HEK293 (cell line): ENCODE measurements around the gene LRP10.

Source experiments
- BCL11A ChIP-seq: fragments of 450-650 bp; formaldehyde crosslinking; IDR thresholded peaks from 2 replicates; pipeline ENCODE4 v1.5.1; 2016; ENCODE audit warnings: low read depth, missing biosample characterization, missing genetic modification characterization
- FEZF1 ChIP-seq: fragments of 450-650 bp; formaldehyde crosslinking; IDR thresholded peaks from 2 replicates; pipeline ENCODE4 v1.5.1; 2016; ENCODE audit warnings: missing biosample characterization, missing genetic modification characterization
- KLF16 ChIP-seq: fragments of 450-650 bp; formaldehyde crosslinking; IDR thresholded peaks from 2 replicates; pipeline ENCODE4 v1.5.1; 2017; ENCODE audit warnings: missing biosample characterization, missing genetic modification characterization
- PRDM1 ChIP-seq: fragments of 450-650 bp; formaldehyde crosslinking; IDR thresholded peaks from 2 replicates; pipeline ENCODE4; 2016; ENCODE audit warnings: missing biosample characterization, missing genetic modification characterization
- RBAK ChIP-seq: fragments of 450-650 bp; formaldehyde crosslinking; IDR thresholded peaks from 2 replicates; pipeline ENCODE4 v1.5.1; 2016; ENCODE audit warnings: missing biosample characterization, missing genetic modification characterization
- REST ChIP-seq: fragments of 450-650 bp; formaldehyde crosslinking; IDR thresholded peaks from 2 replicates; pipeline ENCODE4 v1.5.1; 2016; ENCODE audit warnings: missing biosample characterization, missing genetic modification characterization
- SP3 ChIP-seq: fragments of 450-650 bp; formaldehyde crosslinking; IDR thresholded peaks from 2 replicates; pipeline ENCODE4 v1.5.1; 2016; ENCODE audit warnings: missing biosample characterization, missing genetic modification characterization
- ZBTB26 ChIP-seq: fragments of 450-650 bp; formaldehyde crosslinking; optimal IDR thresholded peaks from 2 replicates; pipeline ENCODE3; 2016; ENCODE audit warnings: missing biosample characterization, mild to moderate bottlenecking, missing genetic modification characterization
- ZFP69B ChIP-seq: fragments of 450-650 bp; formaldehyde crosslinking; IDR thresholded peaks from 2 replicates; pipeline ENCODE4 v1.5.1; 2016; ENCODE audit warnings: missing biosample characterization, missing genetic modification characterization
- ZNF121 ChIP-seq: fragments of 450-650 bp; formaldehyde crosslinking; IDR thresholded peaks from 2 replicates; pipeline ENCODE4 v1.5.1; 2016; ENCODE audit warnings: missing biosample characterization, missing genetic modification characterization
- ZNF157 ChIP-seq: fragments of 450-650 bp; formaldehyde crosslinking; IDR thresholded peaks from 2 replicates; pipeline ENCODE4 v1.5.1; 2016; ENCODE audit warnings: missing biosample characterization, missing genetic modification characterization
- ZNF274 ChIP-seq, 2 experiments: fragments of 200-500 bp in 1 of 2; fragments of 450-650 bp in 1 of 2; sonication (Bioruptor generic) in 1 of 2; formaldehyde crosslinking in 1 of 2; IDR thresholded peaks; 2 replicates each; pipeline versions ENCODE4 v1.5.1 to v1.6.1; 2014 to 2016; ENCODE audit warnings: borderline replicate concordance in 1 of 2, inconsistent platforms in 1 of 2, low read length in 1 of 2, missing biosample characterization in 1 of 2, missing genetic modification characterization in 1 of 2
- ZNF311 ChIP-seq: fragments of 450-650 bp; formaldehyde crosslinking; IDR thresholded peaks from 2 replicates; pipeline ENCODE4 v1.5.1; 2017; ENCODE audit warnings: missing biosample characterization, missing genetic modification characterization, borderline replicate concordance
- ZNF37A ChIP-seq: fragments of 450-650 bp; IDR thresholded peaks from 2 replicates; pipeline ENCODE4 v1.5.1; 2018; ENCODE audit warnings: missing biosample characterization, missing genetic modification characterization
- ZNF416 ChIP-seq: fragments of 450-650 bp; formaldehyde crosslinking; IDR thresholded peaks from 2 replicates; pipeline ENCODE4 v1.5.1; 2016; ENCODE audit warnings: missing biosample characterization, missing genetic modification characterization
- ZNF488 ChIP-seq: fragments of 450-650 bp; formaldehyde crosslinking; IDR thresholded peaks from 2 replicates; pipeline ENCODE4 v1.5.1; 2016; ENCODE audit warnings: missing biosample characterization, missing genetic modification characterization
- ZNF513 ChIP-seq: fragments of 450-650 bp; IDR thresholded peaks from 2 replicates; pipeline ENCODE4 v1.5.1; 2018; ENCODE audit warnings: missing biosample characterization, missing genetic modification characterization
- ZNF529 ChIP-seq: fragments of 450-650 bp; formaldehyde crosslinking; IDR thresholded peaks from 2 replicates; pipeline ENCODE4 v1.5.1; 2017; ENCODE audit warnings: missing genetic modification characterization, missing biosample characterization; ENCODE audit not compliant: insufficient replicate concordance
- ZNF692 ChIP-seq: fragments of 450-650 bp; formaldehyde crosslinking; IDR thresholded peaks from 2 replicates; pipeline ENCODE4 v1.5.1; 2016; ENCODE audit warnings: missing biosample characterization, missing genetic modification characterization
- ZNF701 ChIP-seq: fragments of 450-650 bp; formaldehyde crosslinking; IDR thresholded peaks from 2 replicates; pipeline ENCODE4 v1.5.1; 2016; ENCODE audit warnings: missing biosample characterization, missing genetic modification characterization
- ZNF707 ChIP-seq: fragments of 450-650 bp; formaldehyde crosslinking; IDR thresholded peaks from 2 replicates; pipeline ENCODE4 v1.5.1; 2016; ENCODE audit warnings: missing biosample characterization, missing genetic modification characterization
- ZSCAN30 ChIP-seq: fragments of 450-650 bp; IDR thresholded peaks from 2 replicates; pipeline ENCODE4 v1.5.1; 2018; ENCODE audit warnings: missing biosample characterization, mild to moderate bottlenecking, missing genetic modification characterization, moderate library complexity
- TF ChIP-seq, protein P1 (sequence below): fragments of 450-650 bp; formaldehyde crosslinking; IDR thresholded peaks from 2 replicates; pipeline ENCODE4 v1.5.1; 2016; ENCODE audit warnings: missing biosample characterization, missing genetic modification characterization
- TF ChIP-seq, protein P2 (sequence below): fragments of 450-650 bp; formaldehyde crosslinking; IDR thresholded peaks from 2 replicates; pipeline ENCODE4 v1.5.1; 2017; ENCODE audit warnings: missing biosample characterization, missing genetic modification characterization

The LRP10 gene

DNA sequence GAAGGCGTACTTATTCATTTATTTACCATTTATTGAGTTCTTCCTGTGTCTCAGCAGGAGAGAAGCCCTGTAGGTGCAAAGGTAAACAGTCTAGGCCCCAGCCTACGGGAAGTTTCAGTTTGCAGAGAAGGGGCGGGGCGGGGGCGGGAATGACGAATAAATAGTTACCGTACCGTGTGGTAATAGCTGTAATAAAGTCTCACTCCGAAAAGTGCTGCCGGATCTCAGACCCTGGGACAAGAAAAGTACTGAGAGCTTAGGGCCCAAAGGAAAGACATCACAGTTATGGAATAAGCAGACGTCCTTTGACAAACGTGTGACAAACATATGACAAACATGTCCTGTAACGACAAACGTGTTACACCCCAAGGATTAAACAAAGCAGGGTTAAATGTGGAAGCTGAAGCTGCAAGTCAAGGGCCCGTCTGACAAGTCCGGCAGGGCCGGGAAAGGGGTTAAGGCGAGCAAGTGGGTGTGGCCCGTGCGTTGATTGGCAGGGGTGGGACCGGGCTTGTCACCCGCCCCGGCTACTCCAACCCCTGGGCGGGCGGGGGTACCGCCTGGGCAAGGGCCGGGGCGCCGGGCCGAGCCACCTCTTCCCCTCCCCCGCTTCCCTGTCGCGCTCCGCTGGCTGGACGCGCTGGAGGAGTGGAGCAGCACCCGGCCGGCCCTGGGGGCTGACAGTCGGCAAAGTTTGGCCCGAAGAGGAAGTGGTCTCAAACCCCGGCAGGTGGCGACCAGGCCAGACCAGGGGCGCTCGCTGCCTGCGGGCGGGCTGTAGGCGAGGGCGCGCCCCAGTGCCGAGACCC is at the start of gene LRP10 (continued):
- no peak for TF ChIP-seq ZNF157 (tag by site-specific recombination)
- TF ChIP-seq ZNF274 (IDR thresholded peaks at IDR 0.05; ENCODE audit: low read length), result no peak
- TF ChIP-seq ZNF274 (tag by site-specific recombination; IDR thresholded peaks at IDR 0.05; ENCODE audit: borderline replicate concordance), result no peak
- TF ChIP-seq ZNF513 (tag by site-specific recombination), result no peak
- TF ChIP-seq ZNF692 (tag by site-specific recombination), result peak; percentile 56; the same call in 1 of the 2 replicates
- peak; percentile 90 for TF ChIP-seq SP3 (tag by site-specific recombination)
- no peak for TF ChIP-seq ZNF488 (tag by site-specific recombination)
- TF ChIP-seq, protein P1, sequence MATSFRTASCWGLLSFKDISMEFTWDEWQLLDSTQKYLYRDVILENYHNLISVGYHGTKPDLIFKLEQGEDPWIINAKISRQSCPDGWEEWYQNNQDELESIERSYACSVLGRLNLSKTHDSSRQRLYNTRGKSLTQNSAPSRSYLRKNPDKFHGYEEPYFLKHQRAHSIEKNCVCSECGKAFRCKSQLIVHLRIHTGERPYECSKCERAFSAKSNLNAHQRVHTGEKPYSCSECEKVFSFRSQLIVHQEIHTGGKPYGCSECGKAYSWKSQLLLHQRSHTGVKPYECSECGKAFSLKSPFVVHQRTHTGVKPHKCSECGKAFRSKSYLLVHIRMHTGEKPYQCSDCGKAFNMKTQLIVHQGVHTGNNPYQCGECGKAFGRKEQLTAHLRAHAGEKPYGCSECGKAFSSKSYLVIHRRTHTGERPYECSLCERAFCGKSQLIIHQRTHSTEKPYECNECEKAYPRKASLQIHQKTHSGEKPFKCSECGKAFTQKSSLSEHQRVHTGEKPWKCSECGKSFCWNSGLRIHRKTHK, result no peak
- peak; percentile 35 for TF ChIP-seq BCL11A (tag by site-specific recombination)
- no peak for TF ChIP-seq ZNF311 (tag by site-specific recombination)
- TF ChIP-seq ZNF37A (tag by site-specific recombination), result no peak
- no peak for TF ChIP-seq ZNF121 (tag by site-specific recombination)
- TF ChIP-seq ZBTB26 (tag by site-specific recombination), result peak; percentile 85
- TF ChIP-seq ZSCAN30, result no peak
- TF ChIP-seq ZNF416 (tag by site-specific recombination), result no peak
- TF ChIP-seq ZNF701 (tag by site-specific recombination), result no peak
- TF ChIP-seq PRDM1 (tag by site-specific recombination), result no peak
- no peak for TF ChIP-seq FEZF1 (tag by site-specific recombination)
- TF ChIP-seq ZNF529 (tag by site-specific recombination), result no peak
- TF ChIP-seq ZNF707 (tag by site-specific recombination), result no peak
- TF ChIP-seq KLF16, result peak; percentile 38; the same call in 1 of the 2 replicates
- no peak for TF ChIP-seq REST
- TF ChIP-seq RBAK (tag by site-specific recombination), result no peak
- peak; percentile 28; the same call in 1 of the 2 replicates for TF ChIP-seq ZFP69B (tag by site-specific recombination)
- TF ChIP-seq, protein P2, sequence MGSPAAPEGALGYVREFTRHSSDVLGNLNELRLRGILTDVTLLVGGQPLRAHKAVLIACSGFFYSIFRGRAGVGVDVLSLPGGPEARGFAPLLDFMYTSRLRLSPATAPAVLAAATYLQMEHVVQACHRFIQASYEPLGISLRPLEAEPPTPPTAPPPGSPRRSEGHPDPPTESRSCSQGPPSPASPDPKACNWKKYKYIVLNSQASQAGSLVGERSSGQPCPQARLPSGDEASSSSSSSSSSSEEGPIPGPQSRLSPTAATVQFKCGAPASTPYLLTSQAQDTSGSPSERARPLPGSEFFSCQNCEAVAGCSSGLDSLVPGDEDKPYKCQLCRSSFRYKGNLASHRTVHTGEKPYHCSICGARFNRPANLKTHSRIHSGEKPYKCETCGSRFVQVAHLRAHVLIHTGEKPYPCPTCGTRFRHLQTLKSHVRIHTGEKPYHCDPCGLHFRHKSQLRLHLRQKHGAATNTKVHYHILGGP (tag by site-specific recombination), result no peak
